Kidney glomerular epithelial cell (primary cell): Measurements from ENCODE around the gene OSBPL9.
A peak's percentile ranks its signal among the peaks of the same experiment; 100 is the strongest.
"Not testable (repeated sequence)": the region's sequence is repeated elsewhere in the genome, so short reads cannot be mapped to it uniquely, and the experiment has no call there.

Source experiments
- DNase-seq: peaks from one replicate; lab custom pipeline; 2025; lab: John Stamatoyannopoulos, UW

The OSBPL9 gene

GRCh38 chr1:51666478-51666877 lies 49.6 kb downstream of the OSBPL9 start:
- no peak for DNase-seq

DNA sequence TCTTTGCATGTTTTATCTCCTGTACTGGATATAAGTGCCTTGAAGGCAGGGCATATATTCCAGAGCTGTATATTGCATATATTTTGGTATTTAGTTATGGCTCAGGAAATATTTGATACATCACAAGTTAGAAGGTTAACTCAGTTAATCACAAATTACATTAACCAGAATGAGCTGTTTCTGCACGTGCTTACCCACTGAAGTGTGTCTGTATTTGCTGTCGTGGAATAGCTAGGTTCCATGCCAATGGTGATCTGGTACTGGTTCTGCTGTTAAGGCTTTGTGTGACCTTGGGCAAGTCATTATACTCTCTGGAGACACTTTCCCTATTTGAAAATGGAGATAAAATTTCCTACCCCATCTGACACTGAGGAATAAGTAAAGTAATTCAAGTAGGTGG lies 50.7 kb downstream of the OSBPL9 start:
- no peak for DNase-seq

- no peak for DNase-seq
These were observed 52.4 kb downstream of the OSBPL9 start for GRCh38 chr1:51669272-51669671.

- DNase-seq = no peak
These were observed 52.9 kb downstream of the OSBPL9 start for GRCh38 chr1:51669816-51670215.

DNA sequence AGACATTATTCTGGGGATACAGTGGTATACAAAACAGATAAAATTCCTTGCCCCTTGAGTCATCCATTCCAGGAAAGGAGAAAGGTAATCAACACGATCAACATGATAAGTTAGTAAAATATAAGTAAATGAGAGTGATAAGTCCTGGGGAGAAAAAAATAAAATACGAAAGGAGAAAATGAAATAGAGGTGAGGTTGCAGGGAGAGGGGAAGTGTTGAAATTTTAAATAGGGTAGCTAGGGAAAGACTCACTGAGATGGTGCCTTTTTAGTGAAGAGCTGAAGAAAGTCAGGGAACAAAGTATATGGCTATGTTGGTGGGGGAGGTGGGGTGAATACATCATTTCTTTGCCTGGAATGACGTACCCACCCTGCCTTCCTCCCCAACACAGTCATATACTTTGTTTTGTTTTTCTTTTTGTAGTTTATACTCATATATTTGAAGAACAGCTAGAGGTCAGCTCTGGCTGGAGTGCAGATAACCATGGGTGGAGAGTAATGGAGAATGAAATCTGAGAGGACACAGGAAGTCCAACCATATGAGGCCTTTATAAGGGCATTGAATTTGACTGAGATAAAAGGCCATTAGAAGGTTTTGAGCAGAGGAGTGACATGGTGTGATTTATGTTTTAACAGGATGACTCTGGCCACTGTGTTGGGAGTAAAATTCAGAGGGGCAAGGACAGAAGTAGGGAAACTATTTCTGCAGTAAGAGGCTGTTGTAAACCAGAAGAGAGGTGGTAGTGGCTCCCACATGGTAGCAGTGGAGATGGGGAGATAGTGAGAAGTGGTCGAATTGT lies 54.8 kb downstream of the OSBPL9 start:
- DNase-seq = peak; percentile 18

DNA sequence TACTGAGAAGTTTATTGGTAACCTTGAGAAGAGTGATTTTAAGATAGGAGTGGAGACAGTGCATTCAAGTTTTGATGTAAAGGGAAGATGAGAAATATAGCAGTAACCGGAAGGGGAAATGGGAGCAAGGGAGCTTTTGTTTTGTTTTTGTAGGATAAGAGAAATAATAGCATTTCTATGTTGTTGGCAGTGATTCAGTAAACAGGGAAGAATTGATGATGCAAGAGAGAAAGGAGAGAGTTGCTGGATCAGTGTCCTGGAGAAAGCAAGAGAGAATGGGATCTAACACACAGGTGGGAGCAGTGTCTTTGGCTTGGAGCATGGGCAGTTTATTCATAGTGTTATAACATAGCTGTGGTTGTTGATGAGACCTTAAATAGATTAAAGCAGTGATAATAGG lies 56.4 kb downstream of the OSBPL9 start:
- DNase-seq = no peak

DNA sequence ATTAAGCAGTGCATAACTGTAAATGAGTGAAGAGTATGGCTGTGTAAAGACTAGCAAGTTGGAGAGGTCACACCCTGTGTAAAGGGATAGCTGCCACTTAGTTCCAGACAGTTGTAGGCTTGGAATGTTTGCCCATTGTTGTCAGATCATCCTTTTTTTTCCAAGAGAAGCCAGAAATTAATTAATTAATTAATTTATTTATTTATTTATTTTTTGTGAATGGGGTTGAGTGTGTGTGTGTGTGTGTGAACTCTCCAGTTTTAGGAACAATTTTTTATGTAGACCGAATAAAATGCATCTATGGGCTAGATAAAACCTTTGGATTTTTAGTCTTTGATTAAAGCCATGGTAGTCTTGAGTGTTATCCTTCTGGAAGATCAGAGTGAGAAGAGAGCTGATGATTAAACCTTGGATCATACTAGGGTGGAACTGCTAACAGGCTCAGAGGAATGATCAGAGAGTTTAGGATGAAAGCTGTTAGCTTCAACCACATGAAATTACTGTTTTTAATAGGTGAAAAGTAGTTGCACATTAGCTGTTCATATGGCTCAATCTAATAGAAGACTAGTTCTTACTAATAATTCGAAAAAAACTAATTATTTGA lies 58.4 kb downstream of the OSBPL9 start:
- DNase-seq = peak; percentile 22

GRCh38 chr1:51679435-51679834 lies 62.5 kb downstream of the OSBPL9 start:
- DNase-seq = peak; percentile 44

DNA sequence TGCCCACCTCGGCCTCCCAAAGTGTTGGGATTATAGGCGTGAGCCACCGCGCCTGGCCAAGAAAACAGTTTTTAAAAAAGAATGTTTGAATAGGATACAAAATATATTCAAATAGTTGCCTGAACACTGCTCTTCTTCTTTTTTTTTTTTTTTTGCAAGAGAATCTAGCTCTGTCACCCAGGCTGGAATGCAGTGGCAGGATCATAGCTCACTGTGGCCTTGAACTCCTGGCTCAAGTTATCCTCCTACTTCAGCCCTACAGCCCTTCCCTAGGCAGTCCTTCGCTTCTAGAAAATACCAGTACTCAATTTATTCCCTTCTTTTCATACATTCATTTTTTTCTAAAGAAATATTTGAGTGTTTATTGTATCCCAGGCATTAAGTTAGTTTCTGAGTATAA lies 67.9 kb downstream of the OSBPL9 start:
- no peak for DNase-seq

GRCh38 chr1:51686450-51686849 lies 69.6 kb downstream of the OSBPL9 start:
- DNase-seq = peak; percentile 38

DNA sequence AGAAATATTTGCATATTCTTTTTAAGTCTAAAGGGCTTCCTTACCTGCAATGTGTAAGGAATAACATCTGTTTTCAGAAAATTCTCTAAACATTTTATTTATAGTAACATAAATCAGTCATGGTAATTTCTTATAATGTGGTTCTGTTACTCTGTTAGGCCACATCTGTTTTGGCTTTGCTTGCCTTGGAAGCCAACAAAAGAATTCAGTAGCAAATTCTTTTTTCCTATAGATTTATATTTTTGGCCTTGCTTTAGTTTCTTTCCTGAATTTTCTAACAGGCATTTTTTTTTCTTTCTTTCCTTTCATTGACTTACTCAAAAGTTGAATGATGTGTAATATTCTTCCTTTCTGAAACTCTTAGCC lies 72.2 kb downstream of the OSBPL9 start:
- DNase-seq = no peak

- no peak for DNase-seq
These were observed 72.8 kb downstream of the OSBPL9 start for GRCh38 chr1:51689643-51690042.

DNA sequence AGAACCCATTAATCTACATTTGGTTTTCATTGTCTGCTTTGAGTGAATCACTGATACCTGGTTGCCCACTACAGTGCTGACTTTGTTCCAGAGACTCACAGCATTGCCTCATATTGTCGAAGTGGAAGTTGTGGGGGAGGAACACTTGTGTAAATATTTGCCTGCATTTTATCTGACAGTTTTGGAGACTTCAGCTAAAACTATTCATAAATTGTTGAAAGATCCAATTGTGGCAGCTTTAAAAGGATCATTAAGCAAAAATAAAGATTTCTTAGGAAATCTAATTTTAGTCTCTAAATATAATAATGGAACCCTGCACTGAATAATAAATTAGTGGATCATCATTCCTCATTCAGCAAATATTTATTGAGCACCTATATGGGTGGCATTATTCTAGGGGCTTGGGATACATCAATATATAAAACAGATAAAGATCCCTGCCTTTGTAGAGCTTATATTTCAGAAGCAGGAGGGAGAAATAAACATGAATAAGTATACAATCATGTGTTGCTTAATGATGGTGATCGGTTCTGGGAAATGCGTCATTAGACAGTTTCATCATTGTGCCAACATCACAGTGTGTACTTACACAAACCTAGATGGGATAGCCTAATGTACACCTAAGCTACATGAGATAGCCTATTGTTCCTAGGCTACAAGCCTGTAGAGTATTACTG lies 73.5 kb downstream of the OSBPL9 start:
- peak; percentile 60 for DNase-seq

DNA sequence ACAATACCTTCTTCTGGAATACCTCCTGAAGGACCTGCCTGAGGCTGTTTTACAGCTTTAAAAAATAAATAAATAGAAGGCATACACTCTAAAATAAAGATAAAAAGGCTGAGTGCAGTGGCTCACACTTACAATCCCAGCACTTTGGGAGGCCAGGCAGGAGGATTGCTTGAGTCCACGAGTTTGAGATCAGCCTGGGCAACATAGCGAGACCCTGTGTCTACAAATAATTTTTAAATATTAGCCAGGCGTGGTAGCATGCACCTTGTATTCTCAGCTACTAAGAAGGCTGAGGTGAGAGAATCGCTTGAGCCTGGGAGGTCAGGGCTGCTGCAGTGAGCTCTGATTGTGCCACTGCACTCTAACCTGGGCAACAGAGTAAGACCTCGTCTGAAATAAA lies 75.0 kb downstream of the OSBPL9 start:
- no peak for DNase-seq

- DNase-seq = no peak
These were observed 76.7 kb downstream of the OSBPL9 start for GRCh38 chr1:51693419-51694155.

GRCh38 chr1:51697166-51697565 lies 80.3 kb downstream of the OSBPL9 start:
- no peak for DNase-seq

GRCh38 chr1:51699391-51699790 lies 82.5 kb downstream of the OSBPL9 start:
- no peak for DNase-seq

- DNase-seq = not testable (repeated sequence)
These were observed 84.9 kb downstream of the OSBPL9 start for GRCh38 chr1:51701782-51702181.

GRCh38 chr1:51702220-51702619 lies 85.3 kb downstream of the OSBPL9 start:
- DNase-seq = not testable (repeated sequence)

GRCh38 chr1:51705035-51705434 lies 88.1 kb downstream of the OSBPL9 start:
- DNase-seq = no peak

DNA sequence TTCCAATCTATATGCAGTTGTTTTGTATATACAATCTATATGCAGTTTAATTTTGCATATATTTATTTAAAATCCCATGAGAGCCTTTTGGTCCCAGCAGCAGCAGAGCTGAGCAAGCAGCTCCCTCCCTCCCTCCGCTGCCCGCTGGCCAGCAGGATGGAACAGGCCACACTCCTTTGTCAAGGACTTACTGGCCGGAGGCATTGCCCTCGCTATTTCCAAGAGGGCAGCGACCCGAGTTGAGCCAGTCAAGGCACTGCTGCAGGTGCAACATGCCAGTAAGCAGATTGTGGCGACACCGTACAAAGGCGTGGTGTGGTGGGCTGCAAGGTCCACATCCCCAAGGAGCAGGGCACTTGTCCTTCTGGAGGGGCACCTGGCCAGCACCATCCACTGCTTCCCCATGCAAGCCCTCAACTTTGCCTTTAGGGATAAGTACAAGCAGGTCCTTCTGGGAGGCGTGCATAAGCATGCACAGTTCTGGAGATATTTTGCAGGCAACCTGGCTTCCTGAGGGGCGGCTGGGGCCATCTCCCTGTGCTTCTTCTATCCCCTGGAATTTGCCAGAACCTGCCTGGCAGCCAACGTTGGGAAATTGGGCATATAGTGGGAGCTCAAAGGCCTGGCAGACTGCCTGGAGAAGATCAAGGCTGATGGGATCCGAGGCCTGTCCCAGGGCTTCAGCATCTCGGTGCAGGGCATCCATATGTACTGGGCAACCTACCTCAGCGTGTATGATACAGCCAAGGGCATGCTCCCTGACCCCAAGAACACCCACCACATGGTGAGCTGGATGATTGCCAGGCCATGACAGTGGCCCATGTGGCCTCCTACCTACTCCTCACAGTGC lies 92.2 kb downstream of the OSBPL9 start:
- DNase-seq = no peak

DNA sequence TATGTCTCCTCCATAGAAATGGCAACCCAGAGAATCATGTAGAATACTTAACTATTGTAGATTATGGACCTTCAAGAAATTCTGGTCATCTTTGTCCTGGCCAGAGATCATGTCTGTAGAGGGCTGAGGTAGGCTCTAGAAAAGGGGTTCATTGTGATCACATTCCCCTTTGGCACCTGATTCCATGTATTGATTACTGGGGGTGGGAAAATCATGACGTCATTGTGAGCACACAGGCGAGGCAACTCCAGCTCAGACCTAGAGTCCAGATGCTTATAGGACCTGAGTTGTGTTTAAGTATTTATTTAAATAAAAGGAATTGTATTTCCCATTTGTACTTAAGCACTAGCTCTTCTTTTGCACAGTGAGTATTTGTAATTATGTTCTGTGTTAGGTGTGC lies 93.1 kb downstream of the OSBPL9 start:
- no peak for DNase-seq
